CD4-positive, alpha-beta T cell treated with Interleukin-17A for 4 hours (primary cell): ENCODE measurements around the gene IGFL3.

ENCODE experiments used
- DNase-seq: peaks from one replicate; pipeline ENCODE4 v3.0.0-alpha.2; 2020; ENCODE audit warnings: mixed read lengths

Gene IGFL3

DNA sequence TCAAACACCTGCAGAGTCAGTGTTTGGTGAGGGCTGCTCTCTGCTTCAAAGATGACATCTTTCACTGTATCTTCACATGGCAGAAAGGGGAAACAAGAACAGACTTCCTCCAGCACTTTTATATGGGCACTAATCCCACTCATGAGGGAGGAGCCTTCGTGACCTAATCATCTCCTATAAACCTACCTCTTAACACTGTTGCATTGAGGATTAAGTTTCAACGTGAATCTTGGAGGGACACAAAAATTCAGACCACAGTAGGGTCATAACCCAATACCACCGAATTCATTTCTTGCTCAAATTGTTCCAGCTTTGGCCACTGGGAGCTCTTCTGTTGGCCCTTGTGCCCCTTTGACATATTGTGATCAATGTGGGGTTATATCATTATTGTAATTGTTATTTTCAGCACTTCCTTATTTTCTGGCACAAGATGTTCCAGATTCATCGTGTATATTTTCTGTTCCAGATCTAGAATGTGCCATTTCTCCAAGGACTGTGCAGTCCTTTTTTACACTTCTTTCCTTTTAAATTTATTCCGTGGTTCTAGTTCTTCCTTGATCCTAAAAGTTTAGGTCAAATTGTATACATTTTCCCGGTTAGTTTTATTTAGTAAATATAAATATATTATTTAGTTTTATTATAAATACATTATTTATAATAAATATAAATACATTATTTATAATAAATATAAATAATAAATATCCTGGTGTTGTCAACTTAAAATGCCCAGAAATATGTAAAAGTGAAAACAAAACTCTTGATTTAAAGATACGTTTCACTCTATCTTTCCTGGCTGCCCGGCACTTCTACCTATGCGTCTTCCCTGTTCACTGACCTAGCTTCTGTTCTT, 48.2 kb downstream of the IGFL3 start:
- no peak for DNase-seq

DNA sequence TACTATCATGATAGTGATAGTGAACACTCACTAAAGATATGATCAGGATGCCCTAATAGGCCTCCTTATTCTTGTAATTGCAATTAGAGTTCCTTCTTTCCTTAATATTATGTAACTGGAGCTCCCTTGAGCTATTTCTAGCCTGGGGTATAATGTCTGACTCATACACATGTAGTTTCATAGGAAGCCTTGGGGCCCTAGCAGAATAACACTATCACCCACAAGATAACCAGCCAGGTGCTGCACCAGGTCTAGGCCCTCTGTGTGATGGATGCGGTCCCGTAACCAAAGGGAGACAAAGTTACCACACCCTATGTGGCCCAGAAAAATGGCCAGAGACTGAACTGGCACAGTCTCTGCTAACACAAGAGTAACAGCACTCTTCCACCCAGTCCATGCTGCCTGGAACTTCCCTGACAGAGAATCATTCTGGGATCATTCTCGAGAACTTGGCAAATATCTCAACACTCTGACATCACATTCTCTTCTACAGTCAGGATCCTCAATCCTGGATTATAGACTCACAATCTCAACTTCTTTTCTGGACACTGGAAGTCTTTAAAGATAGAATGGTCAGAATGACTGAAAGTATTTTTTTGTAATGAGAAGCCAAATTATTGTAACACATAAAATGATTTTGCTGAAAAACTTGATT, 51.1 kb downstream of the IGFL3 start:
- DNase-seq = no peak
